HT-29 (cell line): Measurements from ENCODE around the gene ARHGEF37. TPM values are rescaled to one million over a fixed set of nuclear protein-coding genes. Genes with fewer than 3 reads are reported as not detected.

Source experiments
- DNase-seq: peaks from one replicate; pipeline ENCODE4 v3.0.0-alpha.2; 2015; ENCODE audit warnings: low spot score
- total RNA-seq: library from RNA; depleted of rRNA; stranded (reverse); fragments of >200 nt; shearing (Covaris generic); gene quantifications from 2 replicates; pipeline ENCODE4 v1.2.3, GENCODE V29; 2014

ARHGEF37 gene
- total RNA-seq, 1 experiment from 2014 or later: 0.15 TPM

DNA sequence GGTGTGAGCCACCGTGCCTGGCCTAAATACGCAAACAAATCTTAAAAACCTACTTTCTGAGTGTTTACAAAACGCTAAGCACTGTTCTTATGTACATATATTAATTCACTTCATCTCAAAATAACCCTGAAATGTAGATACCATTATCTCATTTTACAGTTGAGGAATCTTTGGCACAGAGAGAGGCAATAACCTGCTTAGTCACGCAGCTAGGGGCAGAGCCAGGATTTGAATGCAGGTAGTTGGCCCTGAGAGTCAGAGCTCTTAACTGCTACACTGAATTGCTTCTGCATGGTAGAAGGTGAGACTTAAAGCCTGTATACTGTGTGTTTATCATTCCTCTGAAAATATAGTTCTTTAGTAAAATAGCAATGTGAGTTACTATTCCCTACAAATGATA lies 21.9 kb downstream of the ARHGEF37 start:
- no peak for DNase-seq

DNA sequence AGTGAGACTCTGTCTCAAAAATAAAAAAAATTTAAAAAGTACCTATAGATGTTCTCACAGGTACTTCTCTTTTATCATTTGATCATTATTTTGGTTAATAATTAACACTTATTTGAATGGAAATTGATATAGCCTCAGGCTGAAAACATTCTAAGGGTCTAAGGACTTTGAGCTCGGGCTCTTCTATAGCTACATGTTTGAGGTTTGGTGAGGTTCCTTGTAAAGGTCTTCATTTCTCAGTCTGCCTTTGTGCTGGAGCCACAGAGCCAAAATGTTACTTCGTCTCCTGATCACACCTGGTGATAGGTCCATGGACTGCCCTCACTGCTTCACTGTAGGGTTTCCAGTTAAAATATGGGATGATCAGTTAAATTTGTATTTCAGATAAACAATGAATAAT lies 22.6 kb downstream of the ARHGEF37 start:
- DNase-seq: peak; percentile 25

DNA sequence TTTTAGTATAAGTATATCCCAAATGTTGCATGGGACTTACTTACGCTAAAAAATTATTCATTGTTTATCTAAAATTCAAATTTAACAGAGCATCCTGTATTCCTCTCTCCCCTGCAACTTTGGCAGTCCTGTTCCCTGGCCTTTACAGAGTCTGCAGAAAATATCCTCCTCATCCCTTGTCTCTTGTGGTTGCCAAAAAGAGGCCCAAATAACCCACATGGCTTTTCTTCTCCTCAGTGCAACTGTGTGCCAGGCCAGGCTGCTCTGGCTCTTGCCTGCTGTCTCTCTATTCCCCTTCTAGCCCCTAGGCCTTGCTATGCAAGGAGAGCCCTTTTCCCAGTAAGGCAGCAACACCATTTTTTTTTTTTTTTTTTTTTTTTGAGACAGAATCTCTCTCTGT lies 23.0 kb downstream of the ARHGEF37 start:
- DNase-seq: no peak

DNA sequence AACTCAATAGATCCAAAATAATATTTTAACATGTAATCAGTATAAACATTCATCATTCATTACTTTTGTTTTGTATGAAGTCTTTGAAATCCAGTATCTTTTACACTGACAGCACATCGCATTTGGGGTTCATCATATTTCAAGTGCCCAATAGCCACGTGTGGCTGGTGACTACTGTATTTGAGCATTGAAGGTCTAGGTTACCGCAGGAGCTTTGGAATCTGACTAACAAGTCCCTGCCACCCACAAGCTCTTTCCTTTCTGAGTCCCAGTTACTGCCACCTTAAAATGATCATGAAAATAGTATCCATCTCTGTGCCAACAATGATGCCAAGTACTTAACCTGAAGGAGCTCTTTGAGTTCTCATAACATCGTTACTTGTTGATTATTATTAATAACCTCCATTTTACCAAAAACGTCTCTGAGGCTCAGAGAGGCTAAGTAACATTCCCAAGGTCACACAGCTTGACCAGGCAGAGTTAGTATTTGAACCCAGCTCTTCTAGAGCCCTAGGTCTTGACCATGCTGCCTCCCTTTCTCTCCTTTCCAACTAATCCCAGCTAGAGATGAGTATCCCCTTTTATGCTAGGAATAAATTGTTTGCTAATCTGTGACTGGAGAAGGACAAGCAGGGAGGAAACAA lies 24.2 kb downstream of the ARHGEF37 start:
- DNase-seq: no peak

DNA sequence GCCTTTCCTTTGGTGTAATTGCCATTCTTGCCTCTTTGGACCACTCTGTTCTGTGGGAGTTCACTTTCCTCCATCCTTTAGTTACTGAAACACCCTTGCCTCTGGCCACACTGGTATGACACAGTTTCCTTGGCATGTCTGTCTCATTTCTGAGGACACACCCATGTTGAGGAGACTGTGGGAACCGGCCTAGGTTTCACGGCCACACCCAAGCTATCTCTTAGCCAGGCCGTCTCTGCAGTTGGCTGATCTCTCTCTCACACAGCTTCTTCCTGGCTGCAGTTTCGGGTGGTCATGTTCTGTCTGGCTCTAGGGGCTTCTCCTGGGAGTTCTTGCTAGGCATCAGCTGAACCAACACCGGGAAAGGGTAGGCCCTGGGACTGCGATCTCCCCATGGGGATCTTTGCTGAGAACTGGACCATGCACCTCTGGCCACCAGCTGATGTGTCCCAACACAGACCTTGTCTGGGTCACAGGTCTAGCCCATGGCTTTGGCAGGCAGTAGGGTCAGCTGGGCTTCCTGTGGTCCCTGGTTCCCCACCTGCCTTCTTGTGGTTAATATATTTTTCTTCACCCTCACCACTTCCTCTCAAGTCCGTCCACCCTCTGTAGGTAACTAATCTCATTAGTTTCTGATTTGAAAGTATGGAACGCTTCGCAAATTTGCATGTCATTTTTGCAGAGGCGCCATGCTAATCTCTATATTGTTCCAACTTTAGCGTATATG lies 24.9 kb downstream of the ARHGEF37 start:
- DNase-seq: no peak

DNA sequence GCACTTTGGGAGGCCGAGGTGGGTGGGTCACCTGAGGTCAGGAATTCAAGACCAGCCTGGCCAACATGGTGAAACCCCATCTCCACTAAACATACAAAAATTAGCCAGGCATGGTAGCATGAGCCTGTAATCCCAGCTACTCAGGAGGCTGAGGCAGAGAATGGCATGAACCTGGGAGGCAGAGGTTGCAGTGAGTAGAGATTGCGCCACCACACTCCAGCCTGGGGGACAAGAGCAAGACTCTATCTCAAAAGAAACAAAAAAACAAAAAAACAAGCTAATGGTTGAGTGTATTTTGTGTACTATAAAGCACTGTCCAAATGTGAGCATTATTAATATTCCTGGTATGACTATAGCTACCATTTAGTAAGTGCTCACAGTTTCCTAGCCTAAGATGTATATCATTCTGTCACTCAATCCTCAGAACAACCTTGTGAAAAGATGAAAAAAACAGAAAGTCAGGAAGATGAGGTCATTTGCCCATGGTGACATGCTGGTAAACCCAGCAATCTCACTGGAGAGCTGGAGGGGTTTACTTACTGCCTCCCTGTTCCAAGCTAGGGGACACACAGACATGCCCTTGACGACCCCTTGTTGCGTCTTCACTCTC lies 27.7 kb downstream of the ARHGEF37 start:
- no peak for DNase-seq

DNA sequence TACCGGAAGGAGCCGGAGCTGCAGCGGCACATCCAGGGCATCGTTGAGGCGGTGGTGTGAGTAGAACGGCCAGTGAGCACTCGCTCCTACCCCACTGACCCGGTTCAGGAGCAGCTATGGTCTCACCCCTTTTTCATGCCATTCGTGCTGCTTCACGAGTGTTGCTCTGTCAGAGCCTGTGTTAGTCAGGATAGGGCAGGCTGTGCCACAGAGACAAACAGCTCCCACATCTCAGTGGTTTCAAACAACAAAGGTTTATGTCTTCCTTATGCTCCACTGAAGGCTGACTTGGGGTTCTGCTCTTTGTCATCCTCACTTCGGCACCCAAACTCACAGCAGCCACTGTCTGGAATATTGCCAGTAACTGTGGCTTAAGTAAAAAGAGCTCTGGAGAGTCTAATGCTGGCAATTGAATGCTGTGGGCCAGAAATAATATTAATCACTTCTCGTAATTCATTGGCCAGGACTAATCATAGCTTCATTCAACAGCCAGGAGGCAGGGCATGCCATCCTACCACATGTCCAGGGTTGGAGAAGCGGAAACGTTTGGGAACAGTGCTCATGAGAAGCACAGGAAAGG lies 28.4 kb downstream of the ARHGEF37 start:
- DNase-seq: no peak

DNA sequence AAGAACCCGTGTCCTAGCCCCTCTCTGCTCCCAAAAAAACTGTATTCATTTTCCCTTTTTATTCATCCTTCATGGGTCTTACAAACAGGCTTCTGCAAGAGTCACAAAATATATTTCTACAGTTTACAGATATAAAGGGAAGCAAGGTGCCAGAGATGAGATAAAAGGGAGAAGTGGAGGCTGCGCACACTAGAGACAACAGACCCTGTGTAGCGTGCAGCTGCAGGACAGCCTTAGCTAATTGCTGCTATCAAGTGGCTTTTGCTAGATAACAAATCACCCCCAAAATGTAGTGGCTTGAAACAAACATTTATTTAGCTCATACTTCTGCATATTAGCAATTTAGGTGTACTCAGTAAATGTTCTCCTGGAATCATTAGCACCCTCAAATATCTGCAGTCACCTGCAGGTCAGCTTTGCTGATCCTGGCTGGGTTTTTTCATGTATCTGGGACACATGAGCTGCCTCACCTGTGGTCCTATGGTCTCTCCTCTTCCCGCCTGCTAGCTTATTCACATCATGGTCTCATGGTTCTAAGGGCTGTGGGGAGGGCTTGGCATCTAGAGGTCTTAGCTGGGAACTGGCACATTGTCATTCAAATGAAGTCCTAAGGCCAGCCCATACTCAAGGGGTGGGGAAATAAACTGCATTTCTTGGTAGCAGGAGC lies 29.4 kb downstream of the ARHGEF37 start:
- no peak for DNase-seq

DNA sequence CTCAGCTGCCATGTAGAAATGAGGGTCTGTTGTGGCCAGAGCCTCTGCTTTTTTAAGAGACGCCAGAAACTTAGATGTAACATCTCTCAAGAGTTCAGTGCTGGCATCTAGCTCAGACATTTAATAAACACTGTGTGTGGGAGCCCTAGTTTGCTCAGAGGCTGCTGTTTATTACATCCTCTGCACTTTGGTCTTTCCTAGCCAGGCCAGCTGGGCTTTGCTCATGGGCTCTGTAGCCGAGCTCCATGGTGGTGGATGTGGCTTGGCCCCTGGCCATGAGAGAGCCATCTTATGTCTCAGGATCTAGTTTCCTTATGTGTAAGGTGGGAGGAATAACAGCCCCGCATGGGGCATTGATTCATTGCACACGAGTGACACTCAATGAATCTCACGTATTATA lies 30.0 kb downstream of the ARHGEF37 start:
- DNase-seq: peak; percentile 29

DNA sequence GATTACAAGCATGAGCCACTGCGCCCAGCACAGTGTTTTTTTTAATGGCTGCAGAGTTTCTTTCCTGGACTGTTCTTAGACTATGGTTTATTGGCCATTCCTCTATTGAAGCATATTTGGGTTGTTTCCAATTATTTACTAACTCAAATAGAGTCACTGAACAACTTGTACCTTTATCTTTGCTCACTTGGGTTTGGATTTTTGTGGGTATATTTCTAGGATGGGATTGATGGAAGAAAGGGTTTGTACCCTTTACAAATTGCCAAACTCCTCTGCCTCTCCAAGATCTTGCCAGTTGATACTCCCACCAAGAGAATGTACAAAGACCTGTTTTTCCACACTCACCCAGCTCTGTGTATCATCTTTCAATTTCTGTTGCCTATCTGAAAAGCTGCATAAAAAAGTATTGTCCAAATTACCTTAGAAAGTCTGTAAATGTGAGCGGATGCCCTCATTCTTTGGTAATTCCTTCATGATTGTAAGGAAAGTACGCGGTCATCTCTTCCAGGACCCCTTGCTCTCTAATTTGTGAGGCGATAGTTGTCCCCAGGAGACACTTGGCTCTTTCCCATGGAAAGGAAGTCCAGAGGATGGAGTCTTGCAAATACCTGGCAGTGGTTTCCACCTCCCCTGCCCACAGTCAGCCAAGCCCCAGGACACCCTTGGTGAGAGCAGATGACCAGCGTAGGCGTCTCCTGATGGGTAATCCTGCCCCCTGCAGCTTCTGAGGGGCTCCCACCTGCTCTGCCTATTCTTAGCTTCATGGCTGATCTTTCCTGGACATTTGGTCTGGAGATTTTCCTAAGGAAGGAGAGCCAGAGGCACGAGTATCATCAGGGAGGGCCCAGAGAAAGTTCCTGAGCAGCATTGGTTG lies 33.0 kb downstream of the ARHGEF37 start:
- DNase-seq: no peak

DNA sequence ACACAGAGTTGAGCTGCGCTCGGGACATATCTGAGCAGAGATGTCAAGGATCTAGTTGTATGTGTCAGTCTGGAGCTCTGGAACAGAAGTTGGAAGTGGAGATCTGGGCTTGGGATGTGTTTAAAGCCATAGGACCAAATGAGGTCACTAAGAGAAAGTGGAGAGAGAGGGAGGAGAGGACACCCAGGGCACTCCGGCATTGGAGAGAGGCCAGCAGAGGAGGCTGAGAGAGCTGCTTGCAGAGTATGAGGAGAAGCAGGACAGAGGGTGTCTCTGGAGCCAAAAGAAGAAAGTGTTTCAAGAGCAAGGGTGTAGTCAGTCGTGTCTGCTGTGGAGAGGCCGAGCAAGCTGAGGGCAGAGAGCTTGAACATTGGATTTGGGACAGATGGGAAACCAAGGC lies 34.7 kb downstream of the ARHGEF37 start:
- no peak for DNase-seq

DNA sequence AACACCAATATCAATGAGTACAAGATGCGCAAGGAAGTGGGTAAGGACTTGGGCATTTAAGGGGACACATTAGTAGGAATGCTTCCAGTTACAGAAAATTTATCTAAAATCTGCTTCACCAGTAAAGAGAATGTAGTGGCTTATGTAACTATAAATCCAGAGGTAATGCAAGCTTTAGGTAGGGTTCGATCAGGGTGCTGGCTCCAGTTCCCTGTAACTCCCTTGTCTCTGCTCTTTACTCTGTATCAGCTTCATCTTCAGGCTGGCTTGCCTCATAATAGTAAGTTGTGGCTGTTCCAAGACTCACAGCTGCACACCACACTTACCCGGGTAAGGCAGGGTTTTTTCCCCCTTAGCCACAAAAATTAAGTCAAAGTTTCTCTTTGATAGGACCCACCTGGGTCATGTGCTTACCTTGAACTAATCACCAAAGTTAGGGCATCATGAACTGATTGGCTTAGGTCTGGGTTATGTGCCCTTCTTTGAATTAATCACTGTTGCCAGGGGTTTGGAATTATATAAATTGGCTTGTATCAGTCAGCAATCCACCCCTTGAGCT lies 35.5 kb downstream of the ARHGEF37 start:
- no peak for DNase-seq

DNA sequence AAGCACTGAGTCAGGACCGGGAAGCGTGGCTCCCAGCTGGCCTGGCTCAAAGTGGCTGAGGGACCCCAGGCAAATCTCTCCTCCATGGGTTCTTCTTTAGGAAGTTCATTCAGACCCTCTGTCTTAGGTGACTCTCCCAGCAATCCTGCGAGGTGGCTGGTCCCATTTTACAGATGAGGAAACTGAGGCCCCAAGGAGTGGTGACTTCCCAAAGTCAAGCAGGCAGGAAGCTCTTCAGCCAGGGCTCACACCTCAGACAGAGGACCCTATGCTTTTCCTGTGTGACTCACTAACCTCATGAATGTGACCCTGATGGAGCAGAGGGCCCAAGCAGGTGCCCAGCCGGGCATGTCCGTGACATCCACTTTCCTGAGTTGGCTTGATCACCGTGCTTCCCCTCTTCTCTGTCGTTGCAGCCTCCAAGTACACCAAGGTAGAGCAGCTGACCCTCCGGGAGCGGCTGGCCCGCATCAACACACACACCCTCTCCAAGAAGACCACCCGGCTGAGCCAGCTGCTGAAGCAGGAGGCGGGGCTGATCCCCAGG lies 36.5 kb downstream of the ARHGEF37 start:
- no peak for DNase-seq

DNA sequence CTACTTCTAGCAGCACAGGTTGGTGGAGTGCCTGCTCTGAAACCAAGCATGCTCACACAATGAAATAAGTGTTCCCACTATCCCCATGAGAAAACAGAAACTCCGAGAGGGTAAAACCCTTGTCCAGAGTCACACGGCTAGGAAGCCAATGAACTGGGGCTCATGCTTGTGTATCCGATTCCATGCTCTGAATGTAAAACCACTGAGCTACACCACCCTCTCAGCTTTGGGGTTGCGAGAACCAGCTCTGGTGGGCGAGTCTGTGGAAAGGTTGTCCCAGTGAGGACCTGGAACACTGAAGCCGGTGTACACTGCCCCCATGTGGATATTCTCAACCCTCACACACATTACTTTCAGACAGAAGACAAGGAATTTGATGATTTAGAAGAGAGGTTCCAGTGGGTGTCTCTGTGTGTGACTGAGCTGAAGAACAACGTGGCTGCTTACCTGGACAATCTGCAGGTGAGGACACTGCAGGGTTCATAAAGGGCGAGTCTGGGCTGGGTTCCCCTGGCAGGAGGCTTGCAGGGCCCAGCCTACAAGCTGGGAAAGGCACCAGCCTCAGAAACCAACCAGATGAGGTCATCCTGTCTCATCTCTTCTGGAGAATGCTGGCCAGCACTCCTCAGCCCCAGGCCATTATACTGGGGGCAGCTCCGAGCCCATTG lies 37.4 kb downstream of the ARHGEF37 start:
- peak; percentile 67 for DNase-seq

DNA sequence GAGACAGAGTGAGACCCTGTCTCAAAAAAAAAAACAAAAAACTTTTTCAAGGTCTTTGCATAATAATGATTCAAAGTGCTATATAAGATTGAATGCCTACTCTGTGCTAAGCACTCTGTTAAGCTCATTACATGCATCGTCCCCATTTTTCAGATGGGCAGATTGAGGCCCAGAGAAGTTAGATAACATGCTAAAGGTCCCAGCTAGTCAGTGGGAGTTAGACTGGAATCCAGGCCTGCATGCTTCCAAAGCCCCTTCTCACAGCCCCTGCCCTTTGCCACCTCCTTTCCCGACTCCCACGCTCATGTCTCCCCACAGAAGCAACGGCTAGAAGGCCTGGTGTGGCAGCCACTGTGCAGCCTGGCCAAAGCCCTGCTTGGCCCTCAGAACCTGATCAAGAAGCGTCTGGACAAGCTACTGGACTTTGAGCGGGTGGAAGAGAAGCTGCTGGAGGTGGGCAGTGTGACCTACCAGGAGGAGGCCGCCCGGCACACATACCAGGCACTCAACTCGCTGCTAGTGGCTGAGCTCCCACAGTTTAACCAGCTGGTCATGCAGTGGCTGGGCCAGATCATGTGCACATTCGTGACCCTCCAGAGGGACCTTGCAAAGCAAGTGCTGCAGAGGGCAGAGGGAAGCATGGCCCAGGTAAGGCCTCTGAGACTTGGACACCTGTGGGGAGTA lies 40.3 kb downstream of the ARHGEF37 start:
- DNase-seq: no peak

DNA sequence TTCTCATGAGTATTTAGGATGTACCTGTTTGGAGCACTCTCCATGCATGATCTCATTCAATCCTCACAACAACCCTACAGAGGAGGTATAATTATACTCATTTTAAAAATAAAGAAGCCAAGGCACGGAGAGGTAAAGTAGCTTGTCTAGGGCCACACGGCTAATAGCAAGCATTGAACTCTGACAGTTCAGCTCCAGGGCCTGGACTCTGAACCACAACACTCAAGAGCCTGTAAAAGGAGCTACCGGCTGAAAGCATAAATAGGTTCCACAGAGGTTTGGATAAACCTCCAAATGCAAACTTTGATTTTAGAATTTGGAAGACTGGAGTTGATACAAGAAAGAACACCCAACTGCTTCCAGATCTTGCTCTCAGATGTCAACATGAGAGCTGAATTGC lies 41.2 kb downstream of the ARHGEF37 start:
- no peak for DNase-seq

DNA sequence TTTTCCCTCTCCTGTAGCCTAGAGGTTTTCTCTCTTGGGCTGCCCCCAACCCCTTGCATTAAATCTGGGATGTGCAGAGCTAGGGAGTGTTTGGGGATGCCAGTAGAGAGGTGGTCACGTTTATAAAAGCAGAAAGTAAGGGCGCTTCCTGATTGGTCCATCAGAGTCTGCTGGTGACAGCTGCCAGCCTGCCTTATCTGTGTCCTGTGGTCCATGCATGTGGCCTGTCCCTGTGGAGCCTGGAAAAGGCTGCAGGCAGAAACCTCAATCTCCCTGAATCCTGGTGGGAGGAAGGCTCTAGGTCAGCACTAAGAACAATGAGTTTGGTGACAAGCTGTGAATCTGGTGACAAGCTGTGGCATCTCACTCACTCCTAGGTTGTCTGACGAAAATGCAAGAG lies 42.2 kb downstream of the ARHGEF37 start:
- no peak for DNase-seq

DNA sequence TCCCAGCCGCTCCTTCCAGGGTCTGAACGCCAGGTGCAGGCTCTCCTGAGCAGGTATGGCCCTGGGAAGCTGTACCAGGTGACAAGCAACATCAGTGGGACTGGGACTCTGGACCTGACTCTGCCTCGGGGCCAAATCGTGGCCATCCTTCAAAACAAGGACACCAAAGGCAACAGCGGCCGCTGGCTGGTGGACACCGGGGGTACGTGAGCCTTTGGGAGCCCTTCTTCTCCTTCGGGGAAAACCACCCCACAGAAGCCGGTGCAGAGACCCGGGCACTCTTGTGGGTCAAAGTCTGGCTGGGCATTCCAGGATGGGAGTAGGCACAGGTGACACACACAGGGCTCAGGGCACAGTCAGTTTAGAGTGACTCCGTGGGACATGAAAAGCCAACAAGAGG lies 45.8 kb downstream of the ARHGEF37 start:
- DNase-seq: no peak

DNA sequence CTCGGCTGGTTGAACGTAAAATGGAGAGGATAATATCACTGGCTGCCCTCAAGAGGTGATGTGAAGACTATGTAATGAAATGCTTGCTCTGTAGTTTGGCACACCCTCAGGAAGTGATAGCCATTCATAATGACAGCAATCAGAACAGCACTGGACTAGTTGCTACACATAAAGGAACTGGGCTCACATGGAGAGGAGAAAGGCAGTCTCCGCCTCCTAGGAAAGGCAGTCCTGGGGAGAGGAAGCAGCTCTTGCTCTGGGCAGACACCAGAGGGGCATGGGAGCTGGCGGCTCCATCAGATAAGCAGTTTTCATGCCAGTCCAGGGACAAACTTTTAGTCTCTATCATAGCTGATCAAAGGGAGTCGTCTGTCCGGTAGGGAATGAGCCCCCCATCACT lies 46.9 kb downstream of the ARHGEF37 start:
- no peak for DNase-seq
